ENCODE data around the gene RBPJL.

The RBPJL gene

DNA sequence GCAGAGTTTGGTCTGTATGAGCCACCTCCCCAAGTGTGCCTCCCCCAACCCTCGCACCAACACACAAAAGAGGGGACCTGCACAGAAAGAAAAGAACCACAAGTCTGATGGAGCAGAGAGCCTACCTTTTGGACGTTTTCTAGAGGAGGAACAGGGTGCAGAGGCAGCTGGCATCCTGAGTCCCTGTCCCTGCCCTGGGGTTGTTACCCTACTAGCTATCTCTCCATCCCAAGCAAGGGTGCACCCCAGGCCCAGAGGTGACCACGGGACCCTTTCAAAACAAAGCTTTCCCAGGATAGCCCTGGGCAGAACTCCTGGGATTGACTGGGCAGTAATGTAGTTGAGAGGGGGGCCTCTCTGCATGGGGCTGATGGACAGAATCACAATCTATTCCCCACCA lies 11.2 kb downstream of the RBPJL start:
- no peak for DNase-seq (ENCODE audit: low read depth)

DNA sequence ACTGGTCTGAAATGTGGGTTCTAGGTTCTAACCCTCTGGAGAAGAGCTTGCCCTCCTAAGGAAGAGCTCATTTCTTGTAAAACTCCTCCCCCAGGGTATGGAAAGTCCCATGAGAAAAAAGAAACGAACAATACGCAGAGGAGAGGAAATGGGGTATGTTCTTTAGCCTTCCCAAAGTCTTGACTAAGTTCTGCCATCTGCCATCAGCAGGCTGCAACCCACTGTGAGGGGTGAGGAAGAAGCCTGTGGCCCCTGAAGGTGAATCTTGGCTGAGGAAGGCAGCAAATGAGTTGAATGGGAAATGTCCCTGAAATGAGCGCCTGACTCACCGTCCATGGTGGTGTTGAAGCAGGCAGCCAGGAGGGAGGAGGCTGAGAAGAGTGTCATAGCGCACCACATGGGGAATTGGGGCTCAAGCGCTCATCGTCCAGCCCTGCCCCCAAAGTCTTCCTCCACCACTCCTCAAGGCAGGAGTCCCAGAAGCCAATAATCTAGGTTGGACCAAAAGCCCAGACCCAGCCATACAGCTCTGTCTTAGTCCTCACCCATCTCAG lies 11.8 kb downstream of the RBPJL start:
- no peak for DNase-seq (ENCODE audit: low read depth)

DNA sequence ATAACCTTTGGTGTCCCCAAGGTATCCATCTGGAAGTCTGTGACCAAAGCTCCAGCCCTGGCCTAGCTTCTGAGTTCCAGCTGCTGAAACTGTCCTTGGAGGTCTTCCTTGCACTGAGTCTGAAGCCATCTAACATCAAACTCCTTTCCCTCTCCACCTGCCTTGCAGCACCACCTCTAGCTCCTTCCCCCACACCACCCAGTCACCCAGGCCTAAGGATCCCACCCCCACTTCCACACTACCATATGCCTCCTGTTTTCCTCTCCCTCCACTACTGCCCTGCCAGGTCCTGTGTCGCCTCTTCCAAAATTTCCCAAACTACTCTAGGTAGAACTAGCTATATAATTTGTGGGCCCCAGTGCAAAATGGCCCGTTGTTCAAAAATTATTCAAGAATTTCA lies 12.3 kb downstream of the RBPJL start:
- DNase-seq (ENCODE audit: low read depth): no peak

DNA sequence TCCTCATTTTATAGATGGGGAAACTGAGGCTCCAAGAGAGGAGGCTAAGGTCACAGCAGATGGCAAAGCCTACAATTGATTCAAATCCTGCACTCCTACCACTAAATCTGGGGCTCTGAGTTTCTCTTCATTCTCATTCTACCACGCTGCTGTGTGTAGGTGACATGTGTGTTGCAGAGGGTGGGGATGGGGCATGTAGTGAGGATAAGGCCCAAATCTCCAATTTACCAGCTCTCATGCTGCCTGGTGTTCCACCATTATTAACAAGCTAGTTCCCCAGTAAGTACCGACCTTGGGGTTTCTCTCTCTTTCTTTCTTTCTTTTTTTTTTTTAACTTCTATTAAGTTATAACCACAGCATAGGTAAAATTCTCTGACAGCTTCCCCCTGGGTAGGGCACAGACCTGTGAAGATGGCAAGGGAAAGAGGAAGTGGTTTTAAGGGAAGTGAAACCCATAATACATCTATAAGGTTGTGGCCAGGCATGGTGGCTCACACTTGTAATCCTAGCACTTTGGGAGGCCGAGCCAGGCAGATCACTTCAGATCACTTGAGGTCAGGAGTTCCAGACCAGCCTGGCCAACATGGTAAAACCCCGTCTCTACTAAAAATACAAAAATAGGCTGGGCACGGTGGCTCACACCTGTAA lies 14.4 kb downstream of the RBPJL start:
- DNase-seq (ENCODE audit: low read depth): no peak

DNA sequence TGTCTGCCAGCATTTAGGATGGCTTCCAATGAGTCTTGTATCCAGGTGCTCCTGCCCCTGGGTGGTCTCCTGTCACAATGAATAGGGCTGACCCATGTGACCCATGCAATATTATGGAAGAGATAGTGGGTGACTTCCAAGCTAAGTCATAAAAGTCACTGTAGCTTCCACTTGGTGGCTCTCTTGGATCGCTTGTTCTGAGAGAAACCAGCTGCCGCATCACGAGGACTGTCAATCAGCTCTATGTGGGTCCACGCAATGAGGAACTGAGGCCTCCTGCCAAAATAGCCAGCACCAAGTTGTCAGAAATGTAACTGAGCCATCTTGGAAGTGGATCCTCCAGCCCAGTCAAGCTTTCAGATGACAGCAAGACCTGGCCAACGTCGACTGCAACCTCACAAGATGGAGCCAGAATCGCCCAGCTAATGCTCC lies 16.3 kb downstream of the RBPJL start:
- no peak for DNase-seq (ENCODE audit: low read depth)

DNA sequence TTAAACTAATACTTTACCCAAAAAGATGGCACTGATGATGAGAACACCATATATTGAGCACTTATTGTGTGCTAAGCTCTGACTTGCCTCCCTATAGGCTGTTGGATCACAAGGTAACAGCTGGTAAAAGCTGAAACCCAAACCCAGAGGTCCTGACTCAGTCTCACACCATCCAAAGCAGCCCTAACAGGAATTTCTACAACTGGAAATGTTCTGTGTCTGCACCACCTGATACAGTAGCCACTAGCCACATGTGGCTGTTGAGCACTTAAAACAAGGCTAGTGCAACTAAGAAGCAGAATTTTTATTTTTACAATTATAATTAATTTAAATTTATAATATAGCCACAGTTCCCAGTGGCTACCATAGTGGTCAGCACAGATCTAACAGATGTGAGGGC lies 17.1 kb downstream of the RBPJL start:
- no peak for DNase-seq (ENCODE audit: low read depth)

DNA sequence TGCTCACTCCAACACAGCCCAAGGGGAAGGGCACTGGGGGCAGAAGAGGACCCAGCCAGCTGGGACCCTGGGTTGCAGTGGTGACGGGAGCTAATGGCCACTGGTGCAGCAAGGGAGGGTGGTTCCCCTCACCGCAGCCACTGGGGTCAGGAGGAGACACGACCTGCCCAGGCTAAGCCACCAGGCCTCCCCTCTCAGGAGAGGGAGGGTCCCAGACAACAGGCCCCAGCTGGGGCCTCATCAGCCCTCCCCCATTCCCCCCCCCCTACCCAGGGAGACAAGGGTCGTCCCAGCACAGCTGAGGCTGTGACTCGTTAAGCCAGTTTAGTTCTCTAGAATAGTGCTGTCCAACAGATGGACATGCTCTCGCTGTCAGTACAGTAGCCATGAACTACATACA lies 18.7 kb downstream of the RBPJL start:
- DNase-seq (ENCODE audit: low read depth): no peak

DNA sequence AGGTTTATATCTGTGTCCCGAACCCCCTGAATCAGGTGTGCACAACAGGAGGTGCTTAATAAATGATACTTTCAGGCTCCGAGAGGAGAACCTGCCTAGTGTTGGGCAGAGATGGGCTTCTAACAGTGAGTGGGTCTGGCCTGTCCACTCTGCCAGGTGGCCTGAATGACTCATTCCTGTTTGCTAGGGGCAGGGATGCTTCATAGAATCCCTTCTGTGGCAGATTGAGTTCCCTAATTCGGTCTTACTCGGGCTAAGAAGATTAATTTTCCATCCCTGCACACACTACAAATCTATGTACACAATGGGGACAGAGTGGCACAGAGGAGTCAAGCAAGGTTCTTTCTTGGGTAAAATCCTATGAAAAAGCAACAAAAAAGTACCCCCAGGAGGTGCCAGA lies 21.8 kb downstream of the RBPJL start:
- DNase-seq (ENCODE audit: low read depth): no peak

DNA sequence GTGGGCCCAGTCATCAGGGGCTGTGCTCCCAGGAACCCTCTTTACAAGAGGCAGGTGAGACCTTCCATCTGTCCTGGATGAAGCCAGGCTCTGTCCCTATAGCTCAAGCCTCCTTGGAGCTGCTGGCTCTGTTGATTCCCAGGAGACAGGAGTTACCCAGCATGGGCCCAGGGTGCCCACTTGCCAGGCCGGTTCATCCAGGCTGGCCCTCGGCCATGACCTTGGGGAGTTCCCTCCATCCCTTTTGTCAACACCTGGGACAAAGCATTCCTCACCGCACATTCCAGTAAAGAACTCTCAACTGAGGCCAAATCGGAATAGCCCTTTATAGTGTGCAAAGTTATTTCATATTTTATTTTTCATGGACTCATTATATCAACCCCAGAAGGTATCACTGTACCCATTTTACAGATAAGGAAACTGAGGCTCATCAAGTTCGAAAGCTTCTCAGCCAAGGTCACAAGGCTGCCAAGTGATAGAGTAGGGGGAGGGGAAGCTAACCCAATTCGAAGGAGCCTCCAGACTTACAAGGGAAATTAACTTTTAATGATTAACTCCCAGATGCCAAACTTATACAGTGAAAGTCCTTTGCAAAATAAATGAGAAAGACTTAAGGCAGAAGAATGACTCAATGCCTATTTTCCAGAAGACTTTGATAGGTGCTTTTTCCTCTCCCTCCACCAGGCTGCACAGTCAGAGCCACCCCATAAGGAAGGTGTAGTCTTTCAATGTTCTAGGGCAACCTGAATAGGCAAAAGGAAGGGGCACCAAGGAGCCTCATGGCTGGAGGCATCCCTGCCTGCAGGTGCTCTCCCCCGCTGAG lies 23.1 kb downstream of the RBPJL start:
- DNase-seq (ENCODE audit: low read depth): no peak

DNA sequence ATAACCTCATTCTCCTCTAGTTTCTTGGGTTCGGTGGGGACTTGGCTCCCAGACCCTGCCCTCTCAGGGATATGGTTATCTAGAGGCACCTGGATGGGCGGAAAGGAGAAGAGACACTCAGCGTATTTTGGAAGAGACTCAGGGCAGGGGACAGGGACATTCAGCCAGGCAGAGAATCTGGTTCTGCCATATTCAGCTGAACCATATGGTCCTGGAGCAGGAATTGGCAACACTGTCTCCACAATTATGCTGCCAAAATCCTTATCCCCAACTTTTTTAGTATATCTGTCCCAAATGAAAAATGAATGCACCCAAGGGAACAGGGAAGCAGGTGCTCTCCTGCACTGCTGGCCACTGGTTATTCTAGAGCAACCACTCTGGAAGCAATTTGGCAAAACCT lies 23.8 kb downstream of the RBPJL start:
- no peak for DNase-seq (ENCODE audit: low read depth)

DNA sequence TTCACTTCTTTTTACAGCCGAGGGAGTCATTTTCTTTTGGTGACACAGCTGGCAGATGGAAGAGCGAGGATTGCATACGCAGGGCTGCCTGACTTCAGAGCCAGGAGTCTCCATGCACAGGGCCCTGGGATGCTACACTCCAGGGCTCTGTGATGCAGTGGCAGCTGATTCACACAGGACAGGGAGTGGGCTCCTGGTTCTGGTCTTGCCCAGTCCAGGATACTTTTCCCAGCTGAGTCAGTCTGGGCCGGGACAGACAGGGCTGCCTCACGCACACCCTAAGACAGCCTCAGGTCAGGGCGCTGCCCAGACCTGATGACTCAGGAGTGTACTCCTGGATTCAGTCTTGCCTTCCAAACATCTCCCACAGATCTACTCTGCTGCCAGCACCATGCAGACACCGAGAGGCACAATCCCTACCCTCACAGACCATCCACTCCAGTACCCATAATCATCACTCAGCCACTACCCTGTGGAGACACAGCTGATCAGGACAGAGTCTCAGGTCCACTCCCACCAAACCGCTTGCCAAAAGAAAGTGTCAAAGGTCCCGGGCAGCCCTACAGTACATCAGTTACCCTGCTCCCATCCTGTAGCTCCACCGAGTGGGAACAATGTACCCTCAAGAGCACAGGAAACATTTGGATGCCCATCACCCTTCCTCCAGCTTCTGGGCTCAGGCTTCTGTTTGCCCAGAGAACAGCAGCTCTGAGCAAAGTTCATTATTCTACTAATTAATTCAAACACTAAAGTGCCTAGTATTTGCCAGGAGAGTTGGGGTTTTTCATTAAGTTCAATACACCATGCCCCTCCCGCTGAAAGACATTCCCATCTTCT lies 30.1 kb downstream of the RBPJL start:
- peak; percentile 88 for DNase-seq (ENCODE audit: low read depth)

DNA sequence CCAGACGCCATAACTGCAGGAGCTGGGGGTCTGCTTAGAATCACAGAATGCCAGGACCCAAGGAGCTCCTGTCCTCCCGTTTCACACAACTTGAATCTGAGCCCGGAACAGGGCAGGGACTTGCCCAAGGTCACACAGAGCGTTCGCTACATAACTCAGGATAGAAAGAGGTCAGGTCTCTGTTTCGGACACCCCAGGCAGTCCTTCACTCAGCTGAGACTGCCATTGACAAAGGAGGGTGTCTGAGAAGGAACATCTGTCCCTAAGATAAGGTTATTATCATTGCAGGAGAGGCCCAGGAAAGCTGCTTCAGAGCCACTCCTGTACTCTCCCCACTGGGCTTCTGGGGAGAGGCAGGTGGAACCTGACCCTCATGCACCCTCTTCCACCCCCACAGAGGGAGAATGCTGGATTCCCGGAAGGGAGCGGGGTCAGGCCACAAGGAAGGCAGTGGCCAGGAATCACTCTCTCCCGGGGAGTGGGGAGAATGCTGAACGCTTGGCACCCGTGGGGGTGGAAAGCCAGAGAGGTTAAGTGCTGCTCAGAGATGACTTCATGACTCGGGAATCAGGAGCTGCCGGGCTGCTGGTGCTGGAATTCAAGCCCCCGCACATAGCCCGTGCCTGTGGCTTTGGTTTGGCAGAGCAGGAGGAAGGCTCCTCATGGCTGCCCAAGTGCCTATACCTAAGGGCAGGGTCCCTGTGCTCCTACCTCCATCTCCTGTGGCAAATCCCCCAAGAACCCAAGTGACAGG lies 30.9 kb downstream of the RBPJL start:
- peak; percentile 96 for DNase-seq (ENCODE audit: low read depth)

DNA sequence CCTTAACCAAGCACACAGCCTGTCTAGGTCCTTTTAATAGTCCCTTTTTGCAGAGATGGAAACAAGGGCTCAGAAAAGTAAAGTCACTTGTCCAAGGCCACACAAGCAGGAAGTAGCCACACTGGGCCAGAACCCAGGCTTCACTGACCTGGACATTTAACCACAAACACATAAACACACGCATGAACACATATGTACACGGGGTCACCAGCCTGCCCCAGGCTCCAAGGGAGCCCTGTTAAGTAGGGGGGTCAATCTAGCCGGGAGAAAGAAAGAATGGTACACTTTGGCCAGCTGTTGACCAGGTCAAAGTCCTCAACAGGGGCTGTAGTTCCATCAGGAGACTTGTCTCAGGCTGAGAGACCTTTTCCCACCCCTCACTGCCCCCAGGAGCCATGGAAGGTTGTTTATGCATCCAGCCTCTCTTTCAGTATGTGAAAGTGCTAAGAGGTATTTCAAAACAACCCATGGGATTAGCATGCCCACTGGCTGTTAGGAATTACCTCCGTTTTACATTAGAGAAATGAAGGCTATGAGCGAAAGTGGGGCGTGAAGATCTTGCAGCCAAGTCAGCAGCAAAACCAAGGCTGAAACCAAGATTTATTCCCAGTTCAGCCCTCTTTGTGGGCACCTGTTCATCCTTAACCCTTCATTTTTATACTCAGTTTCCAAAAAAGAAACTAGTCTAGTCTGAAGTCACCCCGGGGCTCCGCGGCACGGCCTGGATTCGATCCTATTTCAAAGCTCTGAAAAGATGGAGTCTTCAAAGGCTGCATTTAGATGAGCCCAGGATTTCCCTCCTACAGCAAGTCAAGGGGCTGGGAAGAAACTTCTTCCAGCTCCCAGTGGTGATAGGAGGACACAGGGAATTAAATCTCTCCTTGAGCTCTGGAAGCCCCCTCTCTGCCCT lies 31.7 kb downstream of the RBPJL start:
- peak; percentile 51 for DNase-seq (ENCODE audit: low read depth)

DNA sequence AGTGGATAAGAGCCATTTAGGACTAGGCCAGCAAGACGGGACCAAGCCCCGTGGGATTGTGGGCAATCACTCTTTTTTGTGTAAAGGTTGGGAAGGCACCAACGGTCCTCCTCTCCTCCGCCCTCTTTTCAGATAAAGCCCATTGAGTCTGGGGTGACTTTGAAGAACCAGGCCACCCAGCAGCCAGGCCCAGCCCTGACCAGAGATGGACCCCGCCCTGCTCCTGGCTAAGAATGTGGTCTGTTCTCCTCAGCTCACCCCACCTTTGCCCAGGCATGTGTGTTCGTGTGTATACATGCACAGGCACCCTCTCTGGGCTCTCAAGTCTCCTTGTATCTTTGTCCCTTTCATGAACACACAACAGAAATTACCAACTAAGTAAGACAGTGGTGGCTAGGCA lies 32.4 kb downstream of the RBPJL start:
- DNase-seq (ENCODE audit: low read depth): no peak

DNA sequence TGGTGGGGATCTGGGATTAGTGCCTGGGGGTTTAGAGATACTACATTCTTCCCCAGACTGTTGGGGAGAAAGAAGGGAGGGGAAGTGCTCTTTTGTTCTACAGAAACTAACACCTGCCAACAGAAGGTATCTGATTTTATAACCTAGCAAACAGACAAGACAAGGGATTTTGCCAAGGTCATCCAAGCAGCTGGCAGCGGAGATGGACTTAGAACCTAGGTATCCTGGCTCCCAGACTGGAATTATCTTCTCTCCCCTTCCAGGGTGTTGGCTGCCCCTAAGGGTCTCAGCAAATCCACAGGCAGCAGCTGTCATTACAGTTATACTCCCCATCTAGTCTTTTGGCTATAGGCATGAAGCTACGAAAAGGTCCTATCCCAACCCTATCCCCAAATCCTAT lies 33.2 kb downstream of the RBPJL start:
- no peak for DNase-seq (ENCODE audit: low read depth)

DNA sequence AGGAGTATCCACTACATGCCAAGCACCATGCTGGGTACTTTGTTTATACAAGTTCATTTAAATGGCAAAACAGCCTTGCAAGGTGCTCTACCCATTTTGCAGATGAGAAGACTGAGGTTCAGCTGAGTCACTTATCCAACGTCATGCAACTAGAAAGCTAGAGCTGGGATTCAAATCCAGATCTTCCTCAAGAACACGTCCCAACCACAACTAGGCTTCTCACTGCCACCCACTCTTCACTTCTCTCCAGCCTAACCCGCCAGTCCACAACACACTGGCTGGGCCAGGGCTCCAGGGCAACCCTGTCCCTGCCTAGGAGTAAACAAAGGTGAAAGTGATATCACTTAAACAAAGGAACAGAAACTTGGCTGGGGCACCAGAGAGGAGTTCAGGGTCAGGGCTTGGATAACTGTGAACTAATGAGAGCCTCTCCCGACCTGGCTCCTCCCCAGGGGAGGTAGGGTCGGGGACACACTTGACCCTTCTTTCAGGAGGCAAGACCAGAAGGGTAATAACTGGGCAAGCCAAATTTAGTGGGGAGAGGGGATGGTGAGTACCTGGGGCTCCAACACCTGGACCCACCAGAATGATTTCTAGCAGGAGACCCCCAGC lies 33.7 kb downstream of the RBPJL start:
- DNase-seq (ENCODE audit: low read depth): no peak

DNA sequence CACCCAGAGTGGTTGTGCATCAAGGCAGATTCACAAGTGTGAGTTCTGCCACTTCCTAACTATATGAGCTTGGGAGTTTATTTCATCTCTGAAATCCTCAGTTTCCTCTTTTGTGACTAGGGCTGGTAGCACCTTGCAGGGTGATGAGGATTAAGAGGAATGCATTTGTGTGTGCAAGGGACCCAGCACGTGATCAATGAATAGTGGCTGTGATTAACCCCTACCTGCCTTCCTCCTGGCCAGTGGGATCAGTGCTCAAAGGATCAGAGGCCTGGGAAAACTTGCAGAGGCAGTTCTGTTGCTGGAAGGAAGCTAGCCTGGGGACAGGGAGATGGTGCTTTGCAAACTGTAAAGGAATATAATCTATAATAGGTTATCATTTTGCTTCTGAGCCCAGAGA lies 34.3 kb downstream of the RBPJL start:
- DNase-seq (ENCODE audit: low read depth): no peak

DNA sequence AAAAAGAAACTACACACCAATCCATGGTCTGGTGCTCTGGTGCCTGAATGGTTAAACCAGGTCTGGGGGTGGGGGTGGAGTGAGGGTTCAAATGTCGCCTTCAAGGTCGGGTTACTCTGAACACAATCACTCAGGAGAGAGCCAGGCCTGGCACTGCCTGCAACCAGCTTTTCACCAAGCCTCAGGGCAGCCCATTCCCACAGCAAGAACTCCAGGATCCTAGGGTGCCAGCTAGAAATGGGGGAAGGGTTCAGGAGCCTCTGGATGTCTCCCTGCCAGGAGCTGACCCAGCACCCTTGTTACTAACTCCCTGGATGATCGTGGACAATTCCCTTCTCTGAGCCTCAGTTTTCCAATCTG lies 34.9 kb downstream of the RBPJL start:
- DNase-seq (ENCODE audit: low read depth): no peak

DNA sequence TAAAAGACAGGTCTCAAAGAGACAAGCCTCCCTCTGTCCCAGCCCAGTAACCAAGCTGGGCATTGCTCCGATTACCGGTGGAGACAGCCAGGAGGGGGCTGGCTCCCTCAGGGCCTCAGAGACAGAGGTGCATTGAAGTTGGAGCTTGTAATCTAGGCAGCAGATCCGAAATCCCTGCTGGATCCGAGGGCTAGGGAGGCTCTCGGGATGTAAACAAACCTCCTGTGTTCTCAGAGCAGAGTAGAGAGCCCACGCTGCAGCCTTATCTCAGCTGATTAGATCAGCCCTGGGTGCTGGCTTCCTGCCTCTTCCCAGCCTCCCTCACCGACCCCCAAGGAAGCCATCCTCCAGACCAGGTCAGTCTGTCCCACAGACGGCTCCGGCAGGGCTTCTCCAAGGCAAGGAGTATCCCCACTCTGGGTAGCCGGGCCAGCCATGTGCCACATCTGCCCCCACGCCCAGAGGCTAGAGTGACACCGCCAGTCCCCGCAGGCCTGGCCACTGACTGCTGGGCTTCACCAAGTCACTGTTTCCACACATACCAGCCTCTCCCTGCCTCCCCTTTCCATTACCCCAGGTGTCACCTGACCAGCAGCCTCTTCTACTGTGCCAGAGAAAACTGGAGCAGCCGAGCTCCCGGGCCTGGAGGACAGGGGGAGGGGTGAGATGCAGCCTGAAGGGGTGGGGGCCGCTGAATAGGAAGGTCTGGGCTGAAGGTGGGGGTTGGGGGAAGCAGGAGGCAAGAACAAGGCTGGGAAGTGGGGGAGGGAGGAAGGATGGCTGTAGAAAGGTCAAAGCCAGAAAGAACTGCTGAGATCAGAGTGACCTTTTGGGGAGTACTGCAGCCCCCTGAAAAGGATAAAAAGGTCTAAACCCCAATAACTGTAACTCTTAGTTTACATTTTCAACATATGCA lies 35.6 kb downstream of the RBPJL start:
- peak; percentile 71 for DNase-seq (ENCODE audit: low read depth)
